AG10803 (cell line): ENCODE measurements around the gene SCG3.

Experiments
- DNase-seq: peaks from one replicate; pipeline ENCODE4 v3.0.0; 2010; ENCODE audit warnings: low read depth
- H3K4me3 ChIP-seq: 2 replicates; pipeline ENCODE4 v1.5.1; 2011; ENCODE audit warnings: mild to moderate bottlenecking, low read length, control low read depth
- CTCF ChIP-seq: conservative IDR thresholded peaks from 2 replicates; pipeline ENCODE4 v1.5.1; 2011; ENCODE audit warnings: mild to moderate bottlenecking, low read length, control low read depth, inconsistent platforms

SCG3 gene

GRCh38 chr15:51726302-51727073 lies 45.2 kb downstream of the SCG3 start:
- TF ChIP-seq CTCF: peak; percentile 13; the same call in 1 of the 2 replicates
- no peak overlapping the region for H3K4me3 ChIP-seq
- DNase-seq: peak; percentile 80

DNA sequence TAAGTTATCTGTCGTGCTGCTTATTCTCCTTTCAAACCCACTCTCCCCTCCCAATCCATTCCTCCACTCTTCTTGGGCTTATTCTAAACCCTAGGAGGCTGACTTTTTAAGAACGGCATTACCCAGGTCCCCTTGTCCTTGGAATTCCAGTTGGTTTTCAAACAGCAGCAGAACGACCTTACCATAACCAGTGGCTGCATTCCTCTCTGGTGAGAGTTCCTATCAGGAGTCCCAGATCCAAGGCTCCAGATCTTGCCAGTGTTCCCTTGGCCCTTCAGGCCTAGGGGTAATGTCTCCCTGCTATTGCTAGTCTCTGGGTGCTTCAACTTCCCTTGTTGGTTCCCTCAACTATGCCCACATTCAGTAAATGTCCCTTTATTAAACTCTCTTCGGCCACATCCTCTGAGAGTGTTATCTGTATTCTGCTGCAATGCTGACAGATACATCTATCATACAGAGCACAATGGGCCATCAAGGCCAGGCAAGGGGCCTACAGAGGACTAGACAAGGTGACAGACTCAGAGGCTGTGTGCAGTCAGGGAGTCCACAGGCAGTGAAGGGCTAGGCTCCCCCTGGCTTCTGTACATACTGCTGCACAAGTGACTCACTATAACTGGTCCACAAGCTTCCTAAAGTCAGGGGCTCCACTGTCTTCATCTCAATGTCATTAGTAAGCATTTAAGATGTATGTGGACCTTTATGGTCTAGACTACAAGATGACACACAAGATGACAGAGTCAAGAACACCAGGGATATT lies 46.0 kb downstream of the SCG3 start:
- peak; percentile 37 for TF ChIP-seq CTCF
- H3K4me3 ChIP-seq: no peak overlapping the region
- peak; percentile 50 for DNase-seq

DNA sequence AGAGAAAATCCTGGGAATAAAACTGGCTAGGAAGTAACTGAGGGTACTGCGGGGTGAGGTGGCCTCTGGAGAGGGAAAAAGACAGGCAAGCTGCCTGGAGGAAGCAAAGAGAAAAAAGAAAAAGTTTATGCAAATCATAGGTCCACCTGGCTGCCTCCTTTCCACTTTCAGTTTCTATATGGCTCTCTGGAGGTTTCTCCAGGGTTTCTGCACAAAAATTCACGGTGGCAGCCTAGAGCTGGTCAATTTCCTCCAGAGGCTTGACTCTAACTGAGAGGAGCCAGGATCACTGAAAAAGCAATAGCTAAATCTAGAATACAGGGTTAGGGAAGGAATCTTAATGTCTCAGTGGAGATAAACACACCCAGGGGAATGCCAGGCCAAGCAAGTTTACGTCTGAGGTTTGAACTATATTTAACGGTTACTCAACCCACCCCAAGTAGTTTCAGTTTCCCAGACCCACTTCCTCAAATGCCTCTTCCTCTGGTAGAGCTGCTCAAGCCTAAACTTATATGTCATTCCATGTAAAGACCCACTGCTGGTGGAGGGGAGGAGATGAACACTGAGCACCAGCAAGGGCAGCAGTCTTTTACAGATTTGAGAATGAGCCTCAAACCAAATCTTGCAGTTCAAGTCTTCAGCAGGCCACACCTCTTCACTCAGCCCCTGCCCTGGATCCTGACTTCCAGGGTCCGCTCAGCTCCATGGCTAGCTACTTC lies 50.4 kb downstream of the SCG3 start:
- TF ChIP-seq CTCF: no peak

DNA sequence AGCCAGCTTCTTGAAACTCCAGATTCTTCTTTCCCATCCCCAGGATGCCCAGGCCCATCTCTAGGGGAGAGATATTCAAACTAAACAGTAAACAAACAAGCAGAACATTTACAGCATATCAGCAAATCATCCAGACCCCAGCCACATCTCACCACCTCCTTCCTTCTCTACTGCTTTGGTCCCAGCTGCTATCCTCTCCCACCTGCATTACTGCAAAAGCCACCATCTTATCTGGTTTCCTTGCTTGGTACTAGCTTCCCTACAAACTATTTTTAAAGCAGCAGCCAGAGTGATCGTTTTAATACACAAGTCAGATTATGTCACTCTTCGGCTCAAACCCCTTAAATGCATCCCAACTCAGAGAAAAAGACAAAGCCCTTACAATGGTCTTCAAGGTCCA lies 51.3 kb downstream of the SCG3 start:
- no peak overlapping the region for H3K4me3 ChIP-seq
- no peak for TF ChIP-seq CTCF
- DNase-seq: no peak

More for the DNA sequence above, 50.4 kb downstream of the SCG3 start:
- DNase-seq: no peak
- H3K4me3 ChIP-seq: peak overlapping the region; percentile 20

DNA sequence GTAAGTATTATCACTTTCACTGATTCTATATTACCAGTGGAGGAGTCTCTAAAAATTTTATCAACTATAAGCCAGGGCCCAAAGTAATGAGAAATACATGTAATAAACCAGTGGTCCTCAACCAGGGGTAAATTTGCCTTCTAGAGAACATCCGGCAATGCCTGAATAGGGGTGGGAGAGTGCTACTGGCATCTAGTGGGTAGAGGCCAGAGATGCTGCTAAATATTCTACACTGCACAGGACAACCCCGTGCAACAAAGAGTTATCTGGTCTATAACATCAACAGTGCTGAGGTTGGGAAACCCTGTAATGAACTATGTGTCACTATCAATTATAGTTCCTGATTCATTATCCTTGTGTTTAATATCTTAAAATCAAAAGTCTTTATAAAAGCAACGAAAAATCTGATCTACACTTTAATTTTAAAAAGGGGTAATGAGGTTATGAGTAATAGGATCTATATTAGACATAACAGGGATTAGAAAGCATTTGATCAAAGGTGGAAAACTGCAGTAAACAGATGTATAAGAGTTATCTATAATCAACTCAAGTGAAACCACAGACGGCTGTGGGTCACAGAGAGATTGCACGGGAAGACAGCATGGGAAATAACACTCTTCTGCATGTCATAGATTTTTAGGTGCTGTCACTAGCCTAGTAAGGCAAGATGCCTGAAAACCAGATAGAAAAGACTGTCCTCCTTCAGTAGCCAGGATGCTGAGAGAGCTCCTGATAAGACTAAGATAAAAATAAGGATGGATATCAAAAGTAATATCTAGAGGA lies 54.1 kb downstream of the SCG3 start:
- no peak overlapping the region for H3K4me3 ChIP-seq
- peak; percentile 28 for TF ChIP-seq CTCF
- no peak for DNase-seq

GRCh38 chr15:51736069-51736468 lies 54.8 kb downstream of the SCG3 start:
- no peak for DNase-seq
- H3K4me3 ChIP-seq: no peak overlapping the region
- TF ChIP-seq CTCF: no peak
